GM18909 (cell line): ENCODE measurements around the gene FAM114A1.

Experiments used
- ATAC-seq: cut with Tn5 transposase; IDR thresholded peaks from one replicate; pipeline ENCODE4 v1.9.1; 2021; ENCODE audit warnings: mild to moderate bottlenecking; ENCODE audit not compliant: unreplicated experiment, poor library complexity

The FAM114A1 gene

GRCh38 chr4:38857354-38858096 is 10.1 kb upstream of the FAM114A1 start:
- peak; percentile 61 for ATAC-seq

- ATAC-seq = no peak
These were observed 9.5 kb upstream of the FAM114A1 start for GRCh38 chr4:38858097-38858420.

- no peak for ATAC-seq
These were observed 8.1 kb upstream of the FAM114A1 start for GRCh38 chr4:38859501-38859900.

- peak; percentile 55 for ATAC-seq
These were observed 6.7 kb upstream of the FAM114A1 start for GRCh38 chr4:38860788-38861424.

GRCh38 chr4:38861791-38862190 is 5.8 kb upstream of the FAM114A1 start:
- no peak for ATAC-seq

GRCh38 chr4:38865445-38865844 is 2.2 kb upstream of the FAM114A1 start:
- ATAC-seq = no peak

- ATAC-seq = peak; percentile 35
These were observed 581 bp upstream of the FAM114A1 start for GRCh38 chr4:38866973-38867477.

- no peak for ATAC-seq
These were observed 704 bp downstream of the FAM114A1 start for GRCh38 chr4:38868059-38868960.

- ATAC-seq = no peak
These were observed 1.9 kb downstream of the FAM114A1 start for GRCh38 chr4:38869511-38869910.

GRCh38 chr4:38870098-38870808 is 2.6 kb downstream of the FAM114A1 start:
- ATAC-seq = no peak

- no peak for ATAC-seq
These were observed 4.0 kb downstream of the FAM114A1 start for GRCh38 chr4:38871593-38871992.

GRCh38 chr4:38872620-38873019 is 5.0 kb downstream of the FAM114A1 start:
- ATAC-seq = no peak

GRCh38 chr4:38873290-38873944 is 5.8 kb downstream of the FAM114A1 start:
- no peak for ATAC-seq

GRCh38 chr4:38876636-38877035 is 9.0 kb downstream of the FAM114A1 start:
- no peak for ATAC-seq

- ATAC-seq = no peak
These were observed 16.6 kb downstream of the FAM114A1 start for GRCh38 chr4:38884254-38884653.

- ATAC-seq = peak; percentile 60
These were observed 21.5 kb downstream of the FAM114A1 start for GRCh38 chr4:38889143-38889542.

- ATAC-seq = no peak
These were observed 23.7 kb downstream of the FAM114A1 start for GRCh38 chr4:38891051-38891983.

- peak; percentile 41 for ATAC-seq
These were observed 26.8 kb downstream of the FAM114A1 start for GRCh38 chr4:38894322-38894982.
